ENCODE data around the gene FDX1. TPM values are rescaled to one million over a fixed set of nuclear protein-coding genes. Genes with fewer than 3 reads are reported as not detected.

The FDX1 gene
- total and polyA plus RNA-seq, 2 of the 8 experiments (the other 6 are each of a cell fraction or from before 2014, with no cell fraction given), result 3.7 to 9.6 TPM

DNA sequence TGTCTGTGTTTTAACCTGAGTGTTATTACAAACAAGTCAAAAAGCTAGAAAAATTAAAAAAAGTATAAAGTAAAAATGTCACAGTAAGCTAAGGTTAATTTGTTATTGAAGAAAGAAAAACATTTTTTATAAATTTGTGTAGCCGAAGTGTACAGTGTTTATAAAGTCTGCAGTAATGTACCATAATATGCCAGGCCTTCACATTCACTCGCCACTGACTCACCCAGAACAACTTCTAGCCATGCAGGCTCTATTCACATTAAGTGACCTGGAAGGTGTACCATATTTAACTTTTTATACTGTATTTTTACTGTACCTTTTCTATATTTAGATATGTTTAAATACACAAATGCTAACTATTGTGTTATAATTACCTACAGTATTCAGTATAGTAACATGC, 14.7 kb upstream of the FDX1 start (continued):
- TF ChIP-seq POLR2A (IDR thresholded peaks at IDR 0.05; ENCODE audit: control extremely low read depth in 1 of 2, low read depth in 2 of 2, low read length in 2 of 2), result no peak
- no peak for TF ChIP-seq SP2 (IDR thresholded peaks at IDR 0.05; ENCODE audit: low read length)
- no peak for TF ChIP-seq CEBPB (IDR thresholded peaks at IDR 0.05; ENCODE audit: low read depth, low read length)
- no peak for TF ChIP-seq TBP (IDR thresholded peaks at IDR 0.05; ENCODE audit: low read depth, low read length)
- TF ChIP-seq TAF1 (IDR thresholded peaks at IDR 0.05; ENCODE audit: low read depth, low read length), result no peak
- TF ChIP-seq CHD2 (IDR thresholded peaks at IDR 0.05; ENCODE audit: low read length), result no peak
